NCI-H146 treated with DMSO at 0.1 percent for 48 hours (cell line): ENCODE results near the gene SOWAHA.
"Not testable (repeated sequence)": the region's sequence is repeated elsewhere in the genome, so short reads cannot be mapped to it uniquely, and the experiment has no call there.

ENCODE experiments used
- DNase-seq: peaks from one replicate; lab custom pipeline; 2025; ENCODE audit not compliant: unreplicated experiment; lab: John Stamatoyannopoulos, UW

Gene SOWAHA

DNA sequence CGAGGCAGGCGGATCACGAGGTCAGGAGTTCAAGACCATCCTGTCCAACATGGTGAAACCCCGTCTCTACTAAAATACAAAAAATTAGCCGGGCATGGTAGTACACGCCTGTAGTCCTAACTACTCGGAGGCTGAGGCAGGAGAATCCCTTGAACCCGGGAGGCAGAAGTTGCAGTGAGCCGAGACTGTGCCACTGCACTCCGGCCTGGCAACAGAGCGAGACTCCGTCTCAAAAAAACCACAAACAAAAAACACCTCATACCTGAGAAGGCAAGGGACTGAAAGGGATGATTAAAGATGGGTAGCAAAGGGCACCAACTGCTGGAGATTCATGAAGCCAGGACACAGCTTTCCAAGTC, 6.3 kb upstream of the SOWAHA start:
- not testable (repeated sequence) for DNase-seq

DNA sequence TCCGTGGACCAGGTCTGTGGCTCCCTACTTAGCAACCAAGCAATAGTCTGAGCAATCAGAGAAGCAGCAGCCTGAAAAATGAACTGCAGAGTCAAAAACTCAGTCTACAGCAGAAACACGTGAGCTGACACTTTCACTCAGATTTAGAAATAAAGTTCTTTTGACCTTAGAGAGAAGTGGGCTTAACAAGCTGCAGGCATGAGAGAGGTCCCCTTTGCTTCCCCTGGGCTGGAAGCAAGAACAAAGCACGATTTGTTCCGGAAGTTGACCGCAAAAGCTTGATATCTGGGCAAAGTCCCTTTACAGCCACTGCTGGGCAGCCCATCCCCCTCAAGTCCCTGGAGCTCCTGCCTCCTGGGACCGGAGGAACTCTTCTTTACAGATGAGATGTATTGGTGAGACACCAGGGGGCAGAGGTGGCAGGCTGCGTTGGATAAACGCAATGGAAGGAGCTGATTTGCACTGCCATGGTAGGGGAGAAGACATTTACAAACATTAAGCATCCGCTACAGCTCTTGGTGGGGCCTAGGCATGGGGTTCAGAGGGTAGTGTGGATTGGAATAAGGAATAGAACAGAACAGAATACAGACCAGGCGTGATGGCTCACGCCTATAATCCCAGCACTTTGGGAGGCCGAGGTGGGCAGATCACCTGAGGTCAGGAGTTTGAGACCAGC, 5.8 kb upstream of the SOWAHA start:
- no peak for DNase-seq

DNA sequence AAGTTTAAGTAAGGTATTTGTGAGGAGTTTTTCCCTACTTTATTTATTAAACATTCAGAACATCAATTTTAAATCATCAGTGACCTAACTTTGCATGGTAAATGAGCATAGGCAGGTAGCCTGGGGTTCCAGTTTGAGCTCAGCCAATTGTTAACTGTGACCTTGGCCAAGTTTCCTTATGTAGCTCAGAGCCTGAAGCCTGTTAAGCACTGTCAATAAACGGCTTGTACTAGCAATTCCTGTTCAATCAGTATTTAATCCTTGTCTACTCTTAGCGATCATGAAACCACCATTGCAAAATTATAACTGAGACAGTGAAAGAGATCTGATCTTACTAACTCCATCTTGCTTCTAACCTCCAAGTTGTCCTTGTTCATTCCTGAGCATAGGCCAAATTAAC, 4.7 kb upstream of the SOWAHA start:
- no peak for DNase-seq

DNA sequence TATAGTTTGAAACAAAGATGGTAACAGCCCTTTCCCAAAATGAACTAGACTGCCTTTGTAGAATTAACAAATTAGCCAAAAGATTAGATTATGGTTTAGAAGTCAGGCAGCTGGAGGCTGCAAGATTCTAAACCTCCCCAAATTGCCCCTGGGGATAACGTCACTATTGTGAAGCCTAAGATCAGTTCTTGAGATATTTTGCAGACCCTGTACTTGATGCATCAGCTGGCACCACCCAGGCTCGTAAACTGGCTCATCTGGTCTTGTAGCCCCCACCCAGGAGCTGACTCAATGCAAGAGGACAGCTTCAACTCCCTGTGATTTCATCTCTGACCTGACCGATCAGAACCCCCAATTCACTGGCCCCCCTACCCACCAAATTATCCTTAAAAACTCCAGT, 4.2 kb upstream of the SOWAHA start:
- DNase-seq: no peak

DNA sequence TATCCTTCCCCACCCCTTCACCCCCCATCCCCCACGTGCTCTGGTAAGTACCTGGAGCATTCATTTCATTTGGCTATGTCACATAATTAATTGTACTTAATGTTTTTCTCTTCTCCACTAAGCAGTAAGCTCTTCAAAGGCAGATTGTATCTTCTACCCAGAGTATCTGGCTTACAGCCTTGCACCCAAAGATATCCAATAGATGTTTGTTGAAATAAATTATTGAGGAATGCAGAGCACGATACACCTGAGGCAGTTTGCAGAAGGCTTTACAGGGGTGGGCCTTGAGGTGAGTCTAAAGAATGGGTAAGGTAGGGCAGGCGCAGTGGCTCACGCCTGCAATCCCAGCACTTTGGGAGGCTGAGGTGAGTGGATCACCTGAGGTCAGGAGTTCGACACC, 2.5 kb upstream of the SOWAHA start:
- no peak for DNase-seq

DNA sequence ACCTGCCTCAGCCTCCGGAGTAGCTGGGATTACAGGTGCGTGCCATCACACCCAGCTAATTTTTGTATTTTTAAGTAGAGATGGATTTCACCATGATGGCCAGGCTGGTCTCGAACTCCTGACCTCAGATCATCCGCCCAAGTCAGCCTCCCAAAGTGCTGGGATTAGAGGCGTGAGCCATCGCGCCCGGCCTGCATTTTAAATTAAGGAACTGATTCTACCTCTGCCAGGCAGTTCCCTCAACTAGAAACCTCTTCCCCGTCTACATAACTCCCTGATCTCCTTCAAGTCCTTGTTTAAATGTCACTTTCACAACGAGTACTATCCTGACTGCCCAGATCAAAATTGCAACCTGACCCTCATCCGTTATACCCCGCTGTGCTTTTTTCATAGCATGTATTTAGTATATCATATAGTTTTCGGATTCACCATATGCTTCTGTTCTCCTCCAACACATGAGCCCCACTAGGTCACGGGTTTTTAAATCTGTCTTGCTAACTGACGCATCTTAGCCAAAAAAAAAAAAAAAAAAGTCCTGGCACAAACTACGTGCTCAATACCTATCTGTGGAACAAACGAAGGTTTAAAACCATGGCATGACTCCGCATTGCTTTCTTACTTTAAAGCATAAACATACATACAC, 858 bp upstream of the SOWAHA start:
- DNase-seq: no peak

DNA sequence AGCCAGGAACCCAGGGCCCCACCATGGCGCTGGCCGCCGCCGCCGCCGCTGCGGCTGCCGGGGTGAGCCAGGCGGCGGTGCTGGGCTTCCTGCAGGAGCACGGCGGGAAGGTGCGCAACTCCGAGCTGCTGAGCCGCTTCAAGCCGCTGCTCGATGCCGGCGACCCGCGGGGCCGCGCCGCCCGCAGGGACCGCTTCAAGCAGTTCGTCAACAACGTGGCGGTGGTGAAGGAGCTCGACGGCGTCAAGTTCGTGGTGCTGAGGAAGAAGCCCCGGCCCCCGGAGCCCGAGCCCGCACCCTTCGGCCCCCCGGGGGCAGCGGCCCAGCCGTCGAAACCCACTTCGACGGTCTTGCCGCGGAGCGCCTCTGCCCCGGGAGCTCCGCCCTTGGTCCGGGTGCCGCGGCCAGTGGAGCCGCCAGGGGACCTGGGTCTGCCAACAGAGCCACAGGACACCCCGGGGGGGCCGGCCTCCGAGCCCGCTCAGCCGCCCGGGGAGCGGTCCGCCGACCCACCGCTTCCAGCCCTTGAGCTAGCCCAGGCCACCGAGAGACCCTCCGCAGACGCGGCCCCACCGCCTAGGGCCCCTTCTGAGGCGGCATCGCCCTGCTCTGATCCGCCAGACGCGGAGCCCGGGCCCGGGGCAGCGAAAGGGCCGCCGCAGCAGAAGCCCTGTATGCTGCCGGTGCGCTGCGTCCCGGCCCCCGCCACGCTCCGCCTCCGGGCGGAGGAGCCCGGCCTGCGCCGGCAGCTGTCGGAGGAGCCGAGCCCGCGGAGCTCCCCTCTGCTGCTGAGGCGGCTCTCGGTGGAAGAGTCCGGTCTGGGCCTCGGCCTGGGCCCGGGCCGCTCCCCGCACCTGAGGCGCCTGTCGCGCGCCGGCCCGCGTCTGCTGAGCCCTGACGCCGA, 749 bp downstream of the SOWAHA start:
- no peak for DNase-seq

DNA sequence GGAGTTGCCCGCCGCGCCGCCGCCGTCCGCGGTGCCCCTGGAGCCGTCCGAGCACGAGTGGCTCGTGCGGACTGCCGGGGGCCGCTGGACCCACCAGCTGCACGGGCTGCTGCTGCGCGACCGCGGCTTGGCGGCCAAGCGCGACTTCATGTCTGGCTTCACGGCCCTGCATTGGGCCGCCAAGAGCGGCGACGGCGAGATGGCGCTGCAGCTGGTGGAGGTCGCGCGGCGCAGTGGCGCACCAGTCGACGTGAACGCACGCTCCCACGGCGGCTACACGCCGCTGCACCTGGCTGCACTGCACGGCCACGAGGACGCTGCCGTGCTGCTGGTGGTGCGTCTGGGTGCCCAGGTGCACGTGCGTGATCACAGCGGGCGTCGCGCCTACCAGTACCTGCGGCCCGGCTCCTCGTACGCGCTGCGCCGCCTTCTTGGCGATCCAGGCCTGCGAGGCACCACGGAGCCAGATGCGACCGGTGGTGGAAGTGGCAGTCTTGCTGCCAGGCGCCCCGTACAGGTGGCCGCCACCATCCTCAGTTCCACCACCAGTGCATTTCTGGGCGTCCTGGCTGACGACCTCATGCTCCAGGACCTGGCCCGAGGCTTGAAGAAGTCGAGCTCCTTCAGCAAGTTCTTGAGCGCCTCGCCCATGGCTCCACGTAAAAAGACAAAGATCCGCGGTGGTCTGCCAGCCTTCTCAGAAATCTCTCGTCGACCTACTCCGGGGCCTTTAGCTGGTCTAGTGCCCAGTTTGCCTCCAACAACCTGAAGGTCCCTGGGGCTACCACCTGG, 1.6 kb downstream of the SOWAHA start:
- no peak for DNase-seq

DNA sequence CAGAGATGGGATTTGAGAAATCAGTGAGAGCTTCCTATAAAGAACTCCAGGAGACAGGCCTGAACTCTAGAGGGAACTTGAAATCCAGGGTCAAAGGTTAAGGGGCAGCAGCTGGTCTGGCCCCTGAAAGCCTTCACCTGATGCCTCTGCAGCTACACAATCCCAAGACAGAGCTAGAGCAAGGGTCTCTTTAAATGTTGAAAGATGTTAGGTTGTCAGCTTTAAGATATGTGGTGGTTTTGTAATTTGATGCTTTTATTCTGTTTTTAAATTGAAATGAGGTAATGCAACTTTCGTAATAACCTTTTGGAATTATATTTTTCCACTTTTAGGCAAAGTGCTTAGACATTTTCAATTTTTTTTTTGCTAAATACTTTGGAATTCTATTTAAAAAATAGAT, 2.4 kb downstream of the SOWAHA start:
- no peak for DNase-seq

DNA sequence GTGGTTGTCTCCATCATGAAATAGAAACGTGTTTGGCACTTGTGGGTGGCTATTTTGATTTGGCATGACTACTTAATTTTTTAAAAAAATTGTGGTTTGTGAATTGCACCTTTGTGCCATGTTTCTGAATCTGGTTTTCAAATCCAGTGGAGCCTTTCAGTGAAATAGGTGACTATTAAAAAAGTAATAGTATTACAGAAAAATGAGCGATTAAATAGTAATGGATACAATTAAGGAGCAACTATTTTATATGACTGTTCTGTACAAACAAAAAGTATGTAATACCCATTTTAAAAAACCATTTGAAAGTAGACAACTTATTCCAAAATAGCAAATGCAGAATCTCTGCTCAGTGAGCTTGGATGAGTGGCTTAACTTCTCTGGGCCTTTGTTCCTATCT, 3.0 kb downstream of the SOWAHA start:
- DNase-seq: no peak

DNA sequence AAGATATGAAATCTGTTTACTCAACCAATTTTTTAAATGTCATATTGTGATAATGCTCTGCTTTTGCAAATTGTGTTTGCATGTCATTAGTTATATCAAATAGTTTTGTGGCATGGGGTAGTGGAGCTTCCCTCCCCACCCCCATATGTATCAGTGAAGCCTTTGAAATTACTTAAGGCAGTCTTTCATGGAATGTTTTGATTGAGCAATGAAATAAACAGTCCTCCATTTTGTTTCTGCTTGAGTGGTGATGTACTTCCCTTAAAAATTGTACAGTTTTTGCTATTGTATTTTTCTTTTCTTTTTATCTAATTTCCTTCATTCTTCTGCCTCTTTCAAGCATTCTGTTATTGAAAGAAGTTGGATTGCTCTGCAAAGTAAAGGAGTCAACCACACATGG, 3.5 kb downstream of the SOWAHA start:
- DNase-seq: no peak

DNA sequence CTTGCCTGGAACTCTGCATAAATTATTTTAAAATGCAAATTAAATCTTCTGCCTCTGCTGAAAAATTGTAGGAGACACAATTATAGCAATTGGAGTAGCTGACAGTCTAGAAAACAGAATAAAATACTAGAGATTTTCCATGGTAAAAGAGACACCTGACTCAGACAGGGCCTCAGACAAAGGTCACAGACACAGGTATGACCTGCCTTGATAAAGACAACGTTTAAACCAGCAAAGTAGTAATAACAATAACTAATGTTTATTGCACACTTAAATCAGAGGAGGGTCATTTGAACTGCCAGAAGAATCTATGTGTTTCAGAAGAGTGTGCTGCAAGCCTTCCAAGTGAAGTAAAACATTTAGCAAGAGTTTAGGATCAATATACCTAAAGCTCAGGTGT, 3.9 kb downstream of the SOWAHA start:
- DNase-seq: no peak

DNA sequence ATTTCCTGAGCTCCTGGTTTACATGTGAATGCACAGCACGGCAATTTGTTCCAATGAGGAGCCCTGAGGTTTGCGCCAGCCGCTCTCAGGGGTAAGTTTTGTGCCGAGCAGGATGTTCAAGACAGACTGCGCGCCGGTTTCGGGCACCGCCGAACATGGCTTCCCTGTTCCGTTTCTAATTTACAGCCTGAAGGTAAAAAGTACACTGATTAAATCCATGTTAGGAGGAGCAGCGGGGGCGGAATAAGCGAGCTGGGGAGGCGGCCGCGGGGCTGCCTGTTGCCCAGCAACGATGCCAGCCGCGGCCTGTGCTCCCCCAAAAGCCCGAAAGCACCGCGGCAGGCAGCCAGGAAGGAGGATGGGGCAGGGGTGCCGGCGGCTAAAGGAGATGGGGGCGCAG, 6.4 kb downstream of the SOWAHA start:
- DNase-seq: no peak

DNA sequence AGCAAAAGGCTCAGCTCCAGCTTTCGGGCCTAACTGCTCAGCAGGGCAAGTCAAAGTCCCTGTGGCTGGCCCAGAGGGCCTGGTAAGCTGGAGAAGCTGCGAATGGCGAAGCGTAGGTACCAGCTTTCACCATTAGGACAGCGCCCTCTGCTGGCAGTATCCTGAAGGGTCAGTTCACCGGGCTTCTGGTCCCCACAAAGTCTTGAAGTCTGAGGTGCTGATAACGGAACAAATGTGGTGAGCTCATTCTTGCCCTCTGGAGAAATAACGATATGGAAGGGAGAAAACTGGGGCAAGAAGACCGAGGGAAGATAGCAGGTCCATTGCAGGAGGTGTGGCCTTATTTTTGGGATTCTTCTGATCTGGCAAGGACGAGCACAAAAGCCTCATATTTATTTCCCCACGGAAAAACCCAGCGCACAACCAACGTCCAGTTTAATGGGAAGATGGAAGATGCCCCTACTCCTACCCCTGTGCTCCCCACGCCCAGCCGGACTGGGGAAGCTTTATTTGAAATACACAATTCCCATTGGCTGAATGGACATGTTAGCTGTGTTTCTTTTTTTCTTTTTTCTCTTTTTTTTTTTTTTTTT, 7.2 kb downstream of the SOWAHA start:
- peak; percentile 54 for DNase-seq

DNA sequence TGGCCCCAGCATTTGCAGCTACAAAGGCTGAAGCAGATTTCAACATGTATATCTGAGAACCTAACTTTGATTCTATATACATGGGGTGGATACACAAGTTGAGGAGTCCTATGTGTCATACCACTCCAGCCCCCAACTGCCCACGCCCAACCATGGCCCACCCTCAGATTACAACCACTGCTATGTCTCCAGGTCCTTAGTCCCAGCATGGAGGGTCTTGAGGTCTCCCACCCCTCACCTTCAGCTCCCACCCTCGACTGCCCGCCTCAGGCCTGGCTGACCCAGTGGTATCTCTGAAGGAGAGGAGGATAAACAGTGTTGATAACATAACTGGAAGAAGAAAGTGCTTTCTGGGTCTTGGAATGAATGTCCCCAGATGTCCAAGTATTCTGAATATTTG, 8.2 kb downstream of the SOWAHA start:
- DNase-seq: no peak

DNA sequence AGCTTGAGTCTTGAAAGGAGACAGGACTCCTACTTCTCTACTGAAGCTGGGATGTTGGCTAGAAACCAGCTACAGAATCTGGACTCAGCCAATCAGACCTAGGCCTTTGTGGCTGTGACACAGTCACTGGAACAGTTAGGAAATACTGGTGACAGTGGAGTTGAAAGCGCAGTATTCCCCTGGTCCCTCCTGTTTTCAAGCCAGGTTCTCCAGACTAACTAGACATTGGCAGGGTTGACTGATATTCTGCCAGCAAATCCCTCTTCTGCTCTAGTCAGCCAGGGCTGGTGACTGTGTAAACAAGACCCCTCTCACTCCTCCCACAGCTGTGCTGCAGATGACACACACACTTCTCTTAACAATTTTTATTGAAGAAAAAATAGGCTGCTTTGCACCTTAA, 8.7 kb downstream of the SOWAHA start:
- no peak for DNase-seq

DNA sequence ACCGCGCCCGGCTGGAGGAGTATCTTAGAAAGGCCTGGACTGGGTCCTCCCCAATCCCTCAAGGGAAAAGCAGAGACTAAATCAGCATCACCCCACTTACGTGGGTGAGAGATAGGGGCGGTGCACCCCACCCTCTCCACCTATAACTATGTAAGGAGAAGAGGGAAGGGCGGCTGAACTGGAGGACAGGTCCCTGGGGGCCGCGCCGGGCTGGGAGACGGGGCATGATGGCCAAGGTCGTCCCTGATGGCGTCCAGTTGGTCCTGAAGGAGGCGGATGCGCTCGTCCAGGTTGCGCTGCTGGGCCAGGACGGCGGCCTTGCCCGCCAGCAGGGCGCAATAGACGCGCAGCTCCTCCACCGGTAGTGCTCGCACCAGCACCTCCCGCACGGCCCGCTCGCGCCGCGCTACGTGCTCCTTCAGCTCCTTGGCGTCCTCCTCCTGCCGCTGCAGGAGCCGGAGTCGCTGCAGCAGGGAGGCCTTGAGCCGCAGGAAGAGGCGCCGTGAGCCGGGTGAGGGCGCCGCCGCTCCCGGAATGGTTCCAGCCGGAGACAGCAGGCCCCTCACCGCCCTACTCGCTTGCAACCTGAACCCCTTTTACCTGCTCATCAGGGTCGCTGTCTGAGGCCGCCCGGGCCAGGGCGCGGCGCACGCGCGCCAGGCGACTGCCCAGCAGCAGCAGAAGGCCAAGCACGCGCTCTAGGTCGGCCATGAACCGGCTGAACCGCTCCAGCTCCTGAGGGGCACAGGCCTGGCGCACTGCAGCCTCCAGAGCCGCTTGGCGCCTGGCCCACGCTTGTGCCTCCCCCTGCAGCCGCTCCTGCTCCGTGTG, 9.8 kb downstream of the SOWAHA start:
- no peak for DNase-seq

DNA sequence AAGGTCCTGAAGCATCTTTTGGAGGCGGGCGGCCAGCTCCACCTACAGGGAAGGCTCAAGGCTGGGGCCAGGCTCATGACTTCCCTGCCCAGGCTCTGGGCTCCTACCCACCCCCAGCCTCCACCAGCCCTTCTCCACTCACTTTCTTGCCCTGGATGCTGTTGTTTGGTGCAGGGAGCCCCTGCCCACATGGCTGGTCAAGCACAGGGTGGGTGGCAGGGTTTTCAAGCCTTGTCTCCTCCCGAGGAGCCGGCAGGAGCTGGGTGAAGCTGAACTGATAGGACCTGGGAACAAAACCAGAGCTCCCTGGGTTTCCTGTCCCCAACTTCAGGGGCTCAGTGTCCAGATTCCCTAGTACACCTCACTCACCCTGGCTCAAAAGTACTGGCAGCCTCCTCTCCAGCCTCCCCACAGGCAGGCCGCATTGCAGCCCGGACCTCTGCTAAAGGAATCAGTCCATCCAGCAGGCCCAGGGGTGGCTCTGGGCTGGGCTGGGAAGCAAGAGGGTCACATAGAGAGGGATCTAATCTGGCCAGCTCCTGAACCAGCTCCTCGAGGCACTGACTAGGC, 10.5 kb downstream of the SOWAHA start:
- DNase-seq: no peak

DNA sequence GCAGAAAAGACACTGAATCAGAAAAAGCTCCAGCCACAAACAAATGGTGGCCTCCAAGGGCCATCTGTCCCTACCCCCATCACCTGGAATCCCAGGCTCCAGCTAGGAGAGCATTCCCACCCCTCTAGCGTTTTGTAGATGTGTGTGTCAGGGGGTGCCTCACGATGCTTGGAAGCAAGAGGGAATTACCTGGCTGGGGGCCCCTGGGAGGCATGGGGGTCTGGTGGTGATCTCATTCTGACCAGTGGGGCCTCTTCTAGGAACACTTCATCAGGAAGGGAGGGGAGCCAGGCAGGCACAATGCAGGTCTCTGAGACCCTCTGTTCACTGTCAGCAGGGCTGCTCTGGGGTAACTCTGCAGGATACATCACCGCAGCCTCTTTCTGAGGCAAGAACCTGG, 11.3 kb downstream of the SOWAHA start:
- no peak for DNase-seq
